GM13977 (cell line): ENCODE results near the gene RCAN2.

ENCODE experiments used
- DNase-seq: peaks from one replicate; pipeline ENCODE4 v3.0.0; 2012; ENCODE audit warnings: low spot score
- in situ Hi-C: fragments of 300-500 bp; cut with MboI; formaldehyde crosslinking; loops from one replicate; pipeline ENCODE4 v1.12.0; 2022; ENCODE audit warnings: low sequenced_read_pairs, low pct_unique_long_range_greater_than_20kb, mixed read lengths, inconsistent platforms; ENCODE audit not compliant: unreplicated experiment
- TF ChIP-seq, protein P1 (sequence below): IDR thresholded peaks from 2 replicates; pipeline ENCODE4 v1.5.1; 2012; ENCODE audit warnings: mild to moderate bottlenecking, control low read depth; ENCODE audit not compliant: insufficient read depth; ENCODE audit errors: extremely low read depth, missing control alignments

RCAN2 gene

DNA sequence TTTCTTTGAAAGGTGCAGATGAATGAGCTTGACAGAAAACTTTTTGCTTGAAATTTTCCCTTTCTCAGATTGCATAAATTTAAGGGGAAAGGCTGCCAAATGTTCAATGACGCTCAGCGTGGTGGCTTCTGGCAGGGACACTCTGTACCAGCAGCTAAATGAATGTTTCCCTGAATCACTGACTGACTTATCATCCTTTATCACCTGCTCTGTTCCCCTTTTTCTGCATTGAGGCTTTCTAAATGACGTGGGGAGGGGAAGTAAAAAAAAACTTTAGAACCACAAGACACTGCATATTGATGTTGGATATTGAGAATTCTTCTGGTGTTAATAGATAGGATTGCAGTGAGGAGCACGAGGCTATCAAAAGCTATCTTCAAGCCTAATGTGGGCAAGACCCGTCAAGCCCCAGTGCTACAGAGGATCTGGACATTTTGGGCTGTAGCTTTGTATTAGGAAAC is 273.5 kb downstream of the RCAN2 start:
- TF ChIP-seq, protein P1, sequence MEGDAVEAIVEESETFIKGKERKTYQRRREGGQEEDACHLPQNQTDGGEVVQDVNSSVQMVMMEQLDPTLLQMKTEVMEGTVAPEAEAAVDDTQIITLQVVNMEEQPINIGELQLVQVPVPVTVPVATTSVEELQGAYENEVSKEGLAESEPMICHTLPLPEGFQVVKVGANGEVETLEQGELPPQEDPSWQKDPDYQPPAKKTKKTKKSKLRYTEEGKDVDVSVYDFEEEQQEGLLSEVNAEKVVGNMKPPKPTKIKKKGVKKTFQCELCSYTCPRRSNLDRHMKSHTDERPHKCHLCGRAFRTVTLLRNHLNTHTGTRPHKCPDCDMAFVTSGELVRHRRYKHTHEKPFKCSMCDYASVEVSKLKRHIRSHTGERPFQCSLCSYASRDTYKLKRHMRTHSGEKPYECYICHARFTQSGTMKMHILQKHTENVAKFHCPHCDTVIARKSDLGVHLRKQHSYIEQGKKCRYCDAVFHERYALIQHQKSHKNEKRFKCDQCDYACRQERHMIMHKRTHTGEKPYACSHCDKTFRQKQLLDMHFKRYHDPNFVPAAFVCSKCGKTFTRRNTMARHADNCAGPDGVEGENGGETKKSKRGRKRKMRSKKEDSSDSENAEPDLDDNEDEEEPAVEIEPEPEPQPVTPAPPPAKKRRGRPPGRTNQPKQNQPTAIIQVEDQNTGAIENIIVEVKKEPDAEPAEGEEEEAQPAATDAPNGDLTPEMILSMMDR: no peak

DNA sequence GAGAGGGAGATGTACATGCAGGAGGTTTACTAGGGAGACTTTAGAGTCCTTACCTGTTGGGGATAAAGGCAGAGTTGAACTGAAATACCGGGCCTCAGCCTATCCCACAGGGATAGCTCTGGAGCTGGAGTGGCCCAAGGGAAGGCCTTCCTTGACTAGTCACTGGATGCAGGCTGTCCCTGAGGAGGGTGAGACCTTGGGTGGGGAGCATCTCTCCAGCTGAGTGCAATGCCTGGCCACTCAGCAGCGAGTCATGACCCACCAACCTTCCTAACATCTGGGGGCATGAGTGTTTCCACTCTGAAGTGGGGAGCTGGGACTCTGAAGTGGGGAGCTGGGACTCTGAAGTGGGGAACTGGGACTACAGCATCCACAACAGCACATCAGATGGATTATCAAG is 274.4 kb downstream of the RCAN2 start:
- TF ChIP-seq, protein P1: no peak
- DNase-seq: no peak
- in situ Hi-C loops: loop anchor here (10.0 kb wide), 1 partner anchor 188 kb away; no protein-coding TSS in a partner anchor

More for the DNA sequence above, 273.5 kb downstream of the RCAN2 start:
- in situ Hi-C loops: loop anchor here (10.0 kb wide), 1 partner anchor 187 kb away; no protein-coding TSS in a partner anchor
- DNase-seq: peak; percentile 42

DNA sequence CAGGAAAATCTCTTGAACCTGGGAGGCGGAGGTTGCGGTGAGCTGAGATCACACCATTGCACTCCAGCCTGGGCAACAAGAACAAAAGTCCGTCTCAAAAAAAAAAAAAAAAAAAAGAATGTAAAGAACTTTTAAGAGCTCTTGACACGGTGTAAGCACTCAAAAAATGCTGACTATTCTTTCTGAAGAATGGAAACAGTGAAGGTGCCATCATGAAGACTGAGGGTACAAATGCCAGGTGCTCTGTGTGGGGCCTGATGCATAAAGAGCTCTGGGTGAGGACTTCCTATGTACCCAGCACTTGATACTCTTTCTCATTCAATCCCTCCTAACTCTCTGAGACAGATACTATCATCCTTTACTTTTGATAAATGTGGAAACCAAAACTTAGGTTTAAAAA is 275.5 kb downstream of the RCAN2 start:
- in situ Hi-C loops: loop anchor here (10.0 kb wide), 1 partner anchor 189 kb away; no protein-coding TSS in a partner anchor
- no peak for DNase-seq
- TF ChIP-seq, protein P1: no peak

DNA sequence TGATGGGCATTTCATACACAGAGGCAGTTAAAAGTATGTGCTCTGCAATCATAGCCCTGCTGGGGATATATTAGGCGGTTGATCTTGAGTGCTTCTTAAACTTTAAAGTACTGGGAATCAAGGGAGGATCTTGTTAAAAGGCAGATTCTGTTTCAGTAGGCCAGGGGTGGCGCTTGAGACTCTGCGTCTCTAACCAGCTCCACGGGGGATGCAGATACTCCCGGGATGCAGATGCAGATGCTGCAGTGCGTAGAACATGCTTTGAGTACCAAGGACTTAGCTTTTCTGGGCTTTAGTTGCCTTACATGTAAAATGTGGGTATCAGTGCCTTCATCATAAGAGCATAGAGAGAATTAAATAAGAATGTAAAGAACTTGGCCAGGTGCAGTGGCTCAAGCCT is 276.0 kb downstream of the RCAN2 start:
- no peak for DNase-seq
- in situ Hi-C loops: loop anchor here (10.0 kb wide), 1 partner anchor 190 kb away; no protein-coding TSS in a partner anchor
- TF ChIP-seq, protein P1: no peak

DNA sequence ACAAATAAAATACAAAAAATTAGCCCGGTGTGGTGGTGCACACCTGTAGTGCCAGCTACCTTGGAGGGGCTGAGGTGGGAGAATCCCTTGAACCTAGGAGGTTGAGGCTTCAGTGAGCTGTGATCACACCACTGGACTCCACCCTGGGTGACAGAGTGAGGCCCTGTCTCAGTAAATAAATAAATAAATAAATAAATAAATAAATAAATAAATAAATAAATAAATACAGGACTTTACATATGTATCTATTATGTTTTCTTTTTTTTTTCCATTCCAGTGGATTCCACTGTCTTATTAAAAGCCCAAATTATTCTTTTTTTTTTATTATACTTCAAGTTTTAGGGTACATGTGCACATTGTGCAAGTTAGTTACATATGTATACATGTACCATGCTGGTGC is 279.3 kb downstream of the RCAN2 start:
- TF ChIP-seq, protein P1: no peak
- DNase-seq: no peak
- in situ Hi-C loops: loop anchor here (10.0 kb wide), 1 partner anchor 193 kb away; no protein-coding TSS in a partner anchor

DNA sequence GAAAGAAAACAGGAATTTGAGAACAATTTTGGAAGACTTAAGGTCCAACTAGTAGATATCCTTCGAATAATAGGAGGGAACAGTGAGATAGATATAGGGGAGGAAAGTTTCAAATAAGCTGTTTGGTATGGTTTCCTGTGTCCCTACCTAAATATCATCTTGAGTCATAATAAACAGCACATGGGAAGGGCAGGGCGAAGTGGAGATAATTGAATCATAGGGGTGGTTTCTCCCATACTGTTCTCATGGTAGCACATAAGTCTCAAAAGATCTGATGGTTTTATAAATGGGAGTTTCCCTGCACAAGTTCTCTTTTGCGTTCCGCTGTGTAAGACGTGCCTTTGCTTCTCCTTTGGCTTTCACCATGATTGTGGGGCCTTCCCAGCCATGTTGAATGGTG is 281.0 kb downstream of the RCAN2 start:
- in situ Hi-C loops: loop anchor here (10.0 kb wide), 1 partner anchor 195 kb away; no protein-coding TSS in a partner anchor
- DNase-seq: no peak
- TF ChIP-seq, protein P1: no peak
